ENCODE results near the gene PRICKLE4. TPM values are rescaled to one million over a fixed set of nuclear protein-coding genes. Genes with fewer than 3 reads are reported as not detected.
A peak's percentile ranks its signal among the peaks of the same experiment; 100 is the strongest.

The PRICKLE4 gene
- total and polyA plus RNA-seq, 2 of the 13 experiments (the other 11 are each of a cell fraction or from before 2014, with no cell fraction given): 0.92 to 1.2 TPM

GRCh38 chr6:41786451-41787218 is 6.1 kb downstream of the PRICKLE4 start (continued):
- TF ChIP-seq PRDM15 (CRISPR knock-in tag; IDR thresholded peaks at IDR 0.05) (no peak), U2AF1 (optimal IDR thresholded peaks at IDR 0.05; ENCODE audit: low read depth, low read length) (peak; percentile 53), KDM3A (CRISPR knock-in tag; IDR thresholded peaks at IDR 0.05; ENCODE audit: low read depth) (peak; percentile 93), RFXAP (CRISPR knock-in tag; IDR thresholded peaks at IDR 0.05; ENCODE audit: borderline replicate concordance) (no peak), TAF1 (CRISPR knock-in tag; IDR thresholded peaks at IDR 0.05) (no peak), FIP1L1 (IDR thresholded peaks at IDR 0.05; ENCODE audit: borderline replicate concordance, insufficient read depth, low read depth, low read length) (no peak), ZNF790 (CRISPR knock-in tag; IDR thresholded peaks at IDR 0.05; ENCODE audit: borderline replicate concordance) (peak; percentile 74; the same call in 1 of the 2 replicates), ZNF20 (CRISPR knock-in tag; IDR thresholded peaks at IDR 0.05) (no peak), MBD4 (IDR thresholded peaks at IDR 0.05; ENCODE audit: borderline replicate concordance, low read length) (no peak), XRCC5 (optimal IDR thresholded peaks at IDR 0.05; ENCODE audit: low read length) (peak; percentile 96), ZNF251 (CRISPR knock-in tag; IDR thresholded peaks at IDR 0.05) (no peak), ZFP36L1 (CRISPR knock-in tag; IDR thresholded peaks at IDR 0.05) (no peak), NBN (conservative IDR thresholded peaks at IDR 0.05) (no peak), MAX (IDR thresholded peaks at IDR 0.05) (peak; percentile 54), ZHX2 (IDR thresholded peaks at IDR 0.05; ENCODE audit: low read depth) (no peak), ZHX2 (CRISPR knock-in tag; IDR thresholded peaks at IDR 0.05; ENCODE audit: borderline replicate concordance) (no peak), ZNF10 (CRISPR knock-in tag; IDR thresholded peaks at IDR 0.05; ENCODE audit: borderline replicate concordance, low read depth) (peak; percentile 18; the same call in 1 of the 2 replicates), KAT8 (CRISPR knock-in tag; IDR thresholded peaks at IDR 0.05) (no peak), TBL1XR1 (IDR thresholded peaks at IDR 0.05; ENCODE audit: borderline replicate concordance, low read length, partially characterized antibody) (no peak), POLR2G (IDR thresholded peaks at IDR 0.05; ENCODE audit: low read depth, low read length) (0 out of 2 replicates have a peak, but pooled peaks have one; percentile 40), CBX2 (IDR thresholded peaks at IDR 0.05; ENCODE audit: low read depth, low read length) (no peak), CBX2 (CRISPR knock-in tag; IDR thresholded peaks at IDR 0.05; ENCODE audit: low read depth) (no peak)

Measured in HepG2 (cell line).